ENCODE results near the gene PIGB. TPM values are rescaled to one million over a fixed set of nuclear protein-coding genes. Genes with fewer than 3 reads are reported as not detected.

Gene PIGB
- total RNA-seq, 1 experiment from 2014 or later, result 5.2 TPM

DNA sequence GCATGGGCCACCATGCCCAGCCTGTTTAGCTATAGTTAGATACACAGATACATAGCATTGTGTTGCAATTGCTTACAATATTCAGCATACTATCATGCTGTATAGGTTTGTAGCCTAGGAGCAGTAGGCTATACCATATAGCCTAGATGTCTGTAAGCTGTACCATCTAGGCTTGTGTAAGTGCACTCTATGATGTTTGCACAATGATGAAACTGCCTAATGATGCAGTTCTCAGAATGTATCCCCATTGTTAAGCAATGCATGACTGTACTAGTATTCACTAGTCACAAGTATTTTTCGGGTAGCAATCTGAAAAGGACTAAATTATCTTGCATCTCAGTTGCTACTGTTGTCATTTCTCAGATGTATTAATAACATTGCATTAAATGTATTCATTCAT is 16.0 kb downstream of the PIGB start:
- ChIA-PET CTCF (no interaction called here), POLR2A (no interaction called here)
- TF ChIP-seq, protein P1, sequence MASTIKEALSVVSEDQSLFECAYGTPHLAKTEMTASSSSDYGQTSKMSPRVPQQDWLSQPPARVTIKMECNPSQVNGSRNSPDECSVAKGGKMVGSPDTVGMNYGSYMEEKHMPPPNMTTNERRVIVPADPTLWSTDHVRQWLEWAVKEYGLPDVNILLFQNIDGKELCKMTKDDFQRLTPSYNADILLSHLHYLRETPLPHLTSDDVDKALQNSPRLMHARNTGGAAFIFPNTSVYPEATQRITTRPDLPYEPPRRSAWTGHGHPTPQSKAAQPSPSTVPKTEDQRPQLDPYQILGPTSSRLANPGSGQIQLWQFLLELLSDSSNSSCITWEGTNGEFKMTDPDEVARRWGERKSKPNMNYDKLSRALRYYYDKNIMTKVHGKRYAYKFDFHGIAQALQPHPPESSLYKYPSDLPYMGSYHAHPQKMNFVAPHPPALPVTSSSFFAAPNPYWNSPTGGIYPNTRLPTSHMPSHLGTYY (CRISPR knock-in tag; IDR thresholded peaks at IDR 0.05), result no peak
- TF ChIP-seq ZNF396 (CRISPR knock-in tag; IDR thresholded peaks at IDR 0.05; ENCODE audit: borderline replicate concordance) (no peak), NFYB (CRISPR knock-in tag; conservative IDR thresholded peaks at IDR 0.05; ENCODE audit: low read depth) (no peak), ATF1 (CRISPR knock-in tag; IDR thresholded peaks at IDR 0.05) (no peak), OVOL2 (CRISPR knock-in tag; IDR thresholded peaks at IDR 0.05; ENCODE audit: borderline replicate concordance) (no peak)
- TF ChIP-seq, protein P2, sequence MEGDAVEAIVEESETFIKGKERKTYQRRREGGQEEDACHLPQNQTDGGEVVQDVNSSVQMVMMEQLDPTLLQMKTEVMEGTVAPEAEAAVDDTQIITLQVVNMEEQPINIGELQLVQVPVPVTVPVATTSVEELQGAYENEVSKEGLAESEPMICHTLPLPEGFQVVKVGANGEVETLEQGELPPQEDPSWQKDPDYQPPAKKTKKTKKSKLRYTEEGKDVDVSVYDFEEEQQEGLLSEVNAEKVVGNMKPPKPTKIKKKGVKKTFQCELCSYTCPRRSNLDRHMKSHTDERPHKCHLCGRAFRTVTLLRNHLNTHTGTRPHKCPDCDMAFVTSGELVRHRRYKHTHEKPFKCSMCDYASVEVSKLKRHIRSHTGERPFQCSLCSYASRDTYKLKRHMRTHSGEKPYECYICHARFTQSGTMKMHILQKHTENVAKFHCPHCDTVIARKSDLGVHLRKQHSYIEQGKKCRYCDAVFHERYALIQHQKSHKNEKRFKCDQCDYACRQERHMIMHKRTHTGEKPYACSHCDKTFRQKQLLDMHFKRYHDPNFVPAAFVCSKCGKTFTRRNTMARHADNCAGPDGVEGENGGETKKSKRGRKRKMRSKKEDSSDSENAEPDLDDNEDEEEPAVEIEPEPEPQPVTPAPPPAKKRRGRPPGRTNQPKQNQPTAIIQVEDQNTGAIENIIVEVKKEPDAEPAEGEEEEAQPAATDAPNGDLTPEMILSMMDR (IDR thresholded peaks at IDR 0.05), result no peak
- no peak for ATAC-seq
- H3K4me3 Mint-ChIP-seq, result no peak overlapping the region
- DNase-seq (ENCODE audit: low spot score), result no peak
- H3K9me3 Mint-ChIP-seq, result no peaks in the 10 kb centered on the region
- H3K27me3 Mint-ChIP-seq (ENCODE audit: low read depth), result no peaks in the 10 kb centered on the region
- no peak overlapping the region for H3K27ac Mint-ChIP-seq
- H3K36me3 Mint-ChIP-seq, result no peaks in the 10 kb centered on the region
- no peaks in the 10 kb centered on the region for H3K4me1 Mint-ChIP-seq

DNA sequence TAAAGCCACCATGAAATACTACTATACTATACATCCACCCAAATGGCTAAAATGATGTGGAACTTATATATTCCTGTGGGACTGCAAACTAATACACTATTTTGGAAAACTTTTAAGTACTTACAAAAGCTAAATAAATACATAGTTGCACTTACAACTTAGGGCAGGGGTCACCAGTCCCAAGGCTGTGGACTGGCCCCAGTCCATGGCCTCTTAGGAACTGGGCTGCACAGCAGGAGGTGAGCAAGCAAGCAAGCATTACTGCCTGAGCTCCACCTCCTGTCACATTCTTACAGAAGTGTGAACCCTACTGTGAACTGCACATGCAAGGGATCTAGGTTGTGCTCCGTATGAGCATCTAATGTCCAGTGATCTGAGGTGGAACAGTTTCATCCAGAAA is 18.1 kb downstream of the PIGB start:
- no peak overlapping the region for H3K27ac Mint-ChIP-seq
- no peaks in the 10 kb centered on the region for H3K27me3 Mint-ChIP-seq (ENCODE audit: low read depth)
- H3K9me3 Mint-ChIP-seq, result no peaks in the 10 kb centered on the region
- no peaks in the 10 kb centered on the region for H3K36me3 Mint-ChIP-seq
- ChIA-PET POLR2A (no interaction called here), CTCF (no interaction called here)
- no peak for DNase-seq (ENCODE audit: low spot score)
- TF ChIP-seq NR3C1 (CRISPR knock-in tag; conservative IDR thresholded peaks at IDR 0.05; ENCODE audit: low read depth) (no peak), CREB1 (CRISPR knock-in tag; IDR thresholded peaks at IDR 0.05) (no peak), NR1H2 (CRISPR knock-in tag; IDR thresholded peaks at IDR 0.05) (no peak), ZNF423 (CRISPR knock-in tag; IDR thresholded peaks at IDR 0.05) (no peak), FOXK1 (CRISPR knock-in tag; IDR thresholded peaks at IDR 0.05) (no peak), ZBTB21 (CRISPR knock-in tag; IDR thresholded peaks at IDR 0.05; ENCODE audit: borderline replicate concordance) (no peak), RELA (CRISPR knock-in tag; IDR thresholded peaks at IDR 0.05; ENCODE audit: borderline replicate concordance) (no peak), ZNF396 (CRISPR knock-in tag; IDR thresholded peaks at IDR 0.05; ENCODE audit: borderline replicate concordance) (no peak), ZNF416 (CRISPR knock-in tag; IDR thresholded peaks at IDR 0.05) (no peak), GTF2I (CRISPR knock-in tag; conservative IDR thresholded peaks at IDR 0.05) (no peak)
- TF ChIP-seq, protein P3, sequence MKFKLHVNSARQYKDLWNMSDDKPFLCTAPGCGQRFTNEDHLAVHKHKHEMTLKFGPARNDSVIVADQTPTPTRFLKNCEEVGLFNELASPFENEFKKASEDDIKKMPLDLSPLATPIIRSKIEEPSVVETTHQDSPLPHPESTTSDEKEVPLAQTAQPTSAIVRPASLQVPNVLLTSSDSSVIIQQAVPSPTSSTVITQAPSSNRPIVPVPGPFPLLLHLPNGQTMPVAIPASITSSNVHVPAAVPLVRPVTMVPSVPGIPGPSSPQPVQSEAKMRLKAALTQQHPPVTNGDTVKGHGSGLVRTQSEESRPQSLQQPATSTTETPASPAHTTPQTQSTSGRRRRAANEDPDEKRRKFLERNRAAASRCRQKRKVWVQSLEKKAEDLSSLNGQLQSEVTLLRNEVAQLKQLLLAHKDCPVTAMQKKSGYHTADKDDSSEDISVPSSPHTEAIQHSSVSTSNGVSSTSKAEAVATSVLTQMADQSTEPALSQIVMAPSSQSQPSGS (CRISPR knock-in tag; IDR thresholded peaks at IDR 0.05; ENCODE audit: borderline replicate concordance, low read depth), result no peak
- TF ChIP-seq, protein P4, sequence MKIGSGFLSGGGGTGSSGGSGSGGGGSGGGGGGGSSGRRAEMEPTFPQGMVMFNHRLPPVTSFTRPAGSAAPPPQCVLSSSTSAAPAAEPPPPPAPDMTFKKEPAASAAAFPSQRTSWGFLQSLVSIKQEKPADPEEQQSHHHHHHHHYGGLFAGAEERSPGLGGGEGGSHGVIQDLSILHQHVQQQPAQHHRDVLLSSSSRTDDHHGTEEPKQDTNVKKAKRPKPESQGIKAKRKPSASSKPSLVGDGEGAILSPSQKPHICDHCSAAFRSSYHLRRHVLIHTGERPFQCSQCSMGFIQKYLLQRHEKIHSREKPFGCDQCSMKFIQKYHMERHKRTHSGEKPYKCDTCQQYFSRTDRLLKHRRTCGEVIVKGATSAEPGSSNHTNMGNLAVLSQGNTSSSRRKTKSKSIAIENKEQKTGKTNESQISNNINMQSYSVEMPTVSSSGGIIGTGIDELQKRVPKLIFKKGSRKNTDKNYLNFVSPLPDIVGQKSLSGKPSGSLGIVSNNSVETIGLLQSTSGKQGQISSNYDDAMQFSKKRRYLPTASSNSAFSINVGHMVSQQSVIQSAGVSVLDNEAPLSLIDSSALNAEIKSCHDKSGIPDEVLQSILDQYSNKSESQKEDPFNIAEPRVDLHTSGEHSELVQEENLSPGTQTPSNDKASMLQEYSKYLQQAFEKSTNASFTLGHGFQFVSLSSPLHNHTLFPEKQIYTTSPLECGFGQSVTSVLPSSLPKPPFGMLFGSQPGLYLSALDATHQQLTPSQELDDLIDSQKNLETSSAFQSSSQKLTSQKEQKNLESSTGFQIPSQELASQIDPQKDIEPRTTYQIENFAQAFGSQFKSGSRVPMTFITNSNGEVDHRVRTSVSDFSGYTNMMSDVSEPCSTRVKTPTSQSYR (CRISPR knock-in tag; IDR thresholded peaks at IDR 0.05), result no peak
- TF ChIP-seq, protein P2 (IDR thresholded peaks at IDR 0.05), result no peak
- no peaks in the 10 kb centered on the region for H3K4me1 Mint-ChIP-seq
- no peak overlapping the region for H3K4me3 Mint-ChIP-seq
- no peak for ATAC-seq

All from WTC11 (cell line).